NCI-H774 (cell line): ENCODE results near the gene ACKR3.

Experiments used
- DNase-seq: peaks from one replicate; lab custom pipeline; 2025; lab: John Stamatoyannopoulos, UW

Gene ACKR3

GRCh38 chr2:236610991-236611821 is 41.6 kb downstream of the ACKR3 start:
- DNase-seq, result no peak

DNA sequence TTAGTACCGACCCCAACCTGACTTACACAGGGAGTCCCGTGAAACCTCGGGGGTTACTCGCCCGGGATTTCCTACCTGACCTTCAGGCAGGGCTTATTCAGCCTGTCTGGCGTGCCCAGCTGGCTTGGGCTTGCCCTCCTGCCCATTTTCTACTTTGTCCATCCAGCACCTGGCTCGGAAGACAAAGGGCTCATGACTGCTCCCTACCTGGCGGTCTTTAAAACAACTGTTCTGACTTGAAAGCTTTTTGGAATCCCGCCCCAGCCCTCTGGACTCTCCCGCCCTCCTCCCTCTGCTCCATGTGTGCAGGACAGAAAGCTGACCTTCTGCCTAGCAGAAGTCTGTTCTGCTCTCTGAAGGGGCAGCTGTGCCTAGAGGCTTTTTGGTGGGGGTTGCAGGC is 43.1 kb downstream of the ACKR3 start:
- no peak for DNase-seq

DNA sequence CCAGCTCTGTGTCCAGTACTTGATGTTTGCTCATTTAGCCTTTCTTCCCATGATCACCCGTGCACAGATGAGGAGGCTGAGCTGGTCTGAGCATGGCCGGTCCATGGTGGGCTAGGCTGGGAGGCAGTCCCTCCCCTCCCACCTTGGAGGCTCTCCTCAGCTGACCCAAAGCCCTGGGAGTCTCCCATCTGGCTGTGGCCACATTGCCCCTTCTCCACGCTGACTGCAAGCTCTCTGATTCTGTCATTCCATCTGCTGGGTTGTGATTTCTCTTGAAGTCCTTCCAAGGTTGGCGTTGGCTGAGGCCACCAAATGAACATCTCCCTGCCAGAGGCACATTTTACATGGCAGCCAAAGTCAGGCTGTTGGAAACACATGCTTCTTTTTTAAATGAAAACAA is 44.0 kb downstream of the ACKR3 start:
- DNase-seq, result no peak

DNA sequence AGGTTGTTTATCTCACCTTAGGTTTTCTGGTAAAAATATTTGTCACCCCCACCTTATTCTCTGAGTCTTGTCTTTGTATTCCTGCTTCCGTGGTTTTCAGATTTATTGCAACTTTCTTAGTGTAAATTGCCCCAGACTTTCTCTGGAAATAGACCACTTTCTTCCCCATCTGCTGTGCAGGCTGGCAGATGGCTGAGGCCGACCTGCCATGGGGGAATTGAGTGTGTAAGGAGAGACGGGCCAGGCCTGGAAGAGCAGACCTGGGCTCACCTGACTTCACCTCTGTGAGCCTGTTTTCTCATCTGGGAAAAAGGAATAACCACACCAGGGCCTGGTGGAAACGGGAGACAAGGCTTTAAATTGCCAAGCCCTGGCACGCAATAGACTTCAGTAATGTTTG is 44.9 kb downstream of the ACKR3 start:
- no peak for DNase-seq

- no peak for DNase-seq
These were observed 46.4 kb downstream of the ACKR3 start for GRCh38 chr2:236616031-236616430.

DNA sequence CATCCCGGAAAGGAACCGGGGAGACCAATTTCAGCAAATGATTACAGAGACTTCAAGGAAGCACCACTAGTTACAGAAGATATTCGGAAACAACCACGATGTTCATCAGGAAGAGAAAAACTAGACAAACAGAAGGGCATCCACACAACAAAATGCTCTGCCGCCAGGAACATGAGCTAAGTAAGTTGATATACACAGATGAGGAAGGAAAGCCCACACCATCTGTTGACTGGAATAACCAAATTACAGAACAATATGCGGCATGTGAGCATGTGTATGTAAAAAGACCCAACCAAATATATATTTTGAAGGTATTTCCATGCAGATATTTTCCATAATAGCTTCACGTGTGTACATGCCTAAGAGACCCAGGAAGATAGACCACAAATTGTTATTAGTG is 47.0 kb downstream of the ACKR3 start:
- DNase-seq, result no peak

- DNase-seq, result no peak
These were observed 47.7 kb downstream of the ACKR3 start for GRCh38 chr2:236617221-236617737.

GRCh38 chr2:236617796-236618195 is 48.2 kb downstream of the ACKR3 start:
- no peak for DNase-seq

DNA sequence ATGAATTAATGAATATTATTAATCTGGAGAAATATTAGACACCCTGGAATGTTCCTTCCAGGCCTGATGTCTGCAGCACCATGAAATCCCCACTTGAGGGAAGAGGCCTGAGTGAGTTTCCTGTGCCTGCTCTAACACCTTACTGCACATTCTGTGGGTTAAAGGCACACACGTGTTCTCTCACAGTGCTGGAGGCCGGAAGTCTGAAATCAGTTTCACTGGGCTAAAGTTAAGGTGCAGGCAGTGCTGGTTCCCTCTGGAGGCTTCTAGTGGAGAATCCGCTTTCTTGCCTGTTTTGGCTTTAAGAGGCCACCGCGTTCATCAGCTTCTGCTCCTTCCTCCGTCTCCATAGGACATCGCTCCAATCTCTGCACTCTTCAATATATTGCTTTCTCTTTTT is 48.7 kb downstream of the ACKR3 start:
- no peak for DNase-seq

- no peak for DNase-seq
These were observed 50.4 kb downstream of the ACKR3 start for GRCh38 chr2:236619910-236620612.

DNA sequence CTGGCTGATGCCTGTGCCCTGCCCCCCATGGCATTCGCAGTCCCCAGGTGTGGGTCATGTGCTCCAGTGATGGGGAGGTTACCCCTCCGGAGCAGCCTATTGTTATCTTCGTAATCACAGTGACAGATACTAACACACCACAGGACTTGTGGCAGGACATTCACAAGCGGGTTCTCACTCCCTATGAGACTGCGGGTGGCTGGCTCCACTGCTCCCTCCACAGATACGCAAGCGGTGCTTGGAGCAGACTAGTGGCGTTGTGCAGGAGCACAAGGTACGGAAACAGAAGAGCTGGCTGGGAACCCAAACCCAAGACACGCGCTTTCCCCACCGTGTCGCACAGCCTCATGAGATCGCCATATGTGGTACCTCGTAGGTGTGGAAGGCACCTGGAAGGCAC is 52.2 kb downstream of the ACKR3 start:
- no peak for DNase-seq

DNA sequence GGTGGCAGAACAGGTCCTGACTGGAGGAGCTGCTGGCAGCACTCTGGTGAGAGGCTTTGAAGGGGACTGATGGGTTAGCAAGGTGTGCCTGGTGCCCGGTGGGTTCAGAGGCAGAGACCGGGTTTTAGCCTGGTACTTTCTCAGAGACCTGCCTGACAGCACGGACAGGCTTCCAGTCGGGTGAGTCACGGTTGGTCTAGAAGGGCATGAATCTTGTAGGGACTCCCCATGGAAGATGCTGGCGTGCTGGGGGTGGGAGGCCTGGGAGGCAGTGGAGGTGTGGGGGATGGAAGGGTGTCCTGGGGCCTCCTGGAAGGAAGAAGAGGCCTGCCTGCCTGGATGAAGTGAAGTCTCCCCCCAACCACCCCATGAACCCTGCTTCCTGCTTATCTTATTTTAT is 52.6 kb downstream of the ACKR3 start:
- DNase-seq, result no peak

- DNase-seq, result no peak
These were observed 53.0 kb downstream of the ACKR3 start for GRCh38 chr2:236622660-236623059.

GRCh38 chr2:236623816-236624215 is 54.2 kb downstream of the ACKR3 start:
- no peak for DNase-seq

- no peak for DNase-seq
These were observed 55.6 kb downstream of the ACKR3 start for GRCh38 chr2:236625156-236625690.

DNA sequence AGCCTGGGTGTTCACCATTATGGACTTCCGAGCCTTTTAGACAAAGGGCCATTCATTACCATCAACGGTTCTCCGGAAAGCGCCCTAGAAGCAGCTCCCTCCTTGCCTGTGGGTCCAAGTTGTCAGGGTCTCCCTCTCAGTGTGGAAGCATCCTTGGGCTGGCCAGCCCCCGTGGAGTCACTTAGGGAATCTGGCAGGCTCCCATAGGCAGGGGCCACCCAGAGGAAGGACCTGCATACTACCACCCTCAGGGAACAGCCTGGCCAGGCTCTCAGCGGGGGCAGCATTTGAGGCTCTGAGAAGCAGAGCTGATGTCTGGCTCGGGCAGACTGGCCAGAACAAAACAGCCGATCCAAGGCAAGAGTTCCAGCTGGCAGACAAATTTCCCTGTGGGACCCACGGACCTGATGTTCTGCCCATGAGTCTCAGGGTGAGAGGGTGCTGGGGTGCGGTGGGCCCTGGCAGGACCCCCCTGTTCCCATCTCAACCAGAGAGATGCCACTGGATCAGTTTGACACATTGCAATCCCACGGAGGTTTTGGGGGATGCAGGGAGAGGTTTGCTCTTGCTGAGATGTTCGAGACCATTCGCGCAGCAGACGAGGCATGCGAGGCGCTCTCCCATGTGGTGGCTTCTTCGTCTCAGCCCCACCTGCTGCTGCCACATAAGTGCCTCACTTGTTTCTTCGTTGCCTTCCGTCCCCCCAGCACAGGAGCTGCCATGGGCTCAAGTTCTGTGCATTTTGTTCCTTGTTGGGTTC is 56.9 kb downstream of the ACKR3 start:
- no peak for DNase-seq

DNA sequence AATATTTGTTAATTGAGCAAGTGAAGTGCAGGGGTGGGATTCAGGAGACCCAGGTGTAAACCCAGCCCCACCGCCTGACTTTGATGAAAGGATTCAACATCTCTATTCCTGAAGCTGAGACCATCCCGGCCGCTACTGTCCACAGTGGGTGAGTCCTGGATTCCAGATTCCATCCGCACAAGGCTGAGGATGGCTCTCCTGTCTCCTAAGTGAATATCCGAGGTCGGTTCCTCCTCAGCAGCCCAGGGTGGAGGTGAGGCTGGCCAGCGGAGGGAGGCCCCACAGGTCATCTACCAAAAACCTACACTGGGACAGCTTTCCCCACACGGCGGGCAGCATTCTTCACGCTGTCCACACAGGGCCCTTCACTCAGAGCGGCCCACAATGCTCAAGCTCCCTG is 57.6 kb downstream of the ACKR3 start:
- DNase-seq, result no peak

DNA sequence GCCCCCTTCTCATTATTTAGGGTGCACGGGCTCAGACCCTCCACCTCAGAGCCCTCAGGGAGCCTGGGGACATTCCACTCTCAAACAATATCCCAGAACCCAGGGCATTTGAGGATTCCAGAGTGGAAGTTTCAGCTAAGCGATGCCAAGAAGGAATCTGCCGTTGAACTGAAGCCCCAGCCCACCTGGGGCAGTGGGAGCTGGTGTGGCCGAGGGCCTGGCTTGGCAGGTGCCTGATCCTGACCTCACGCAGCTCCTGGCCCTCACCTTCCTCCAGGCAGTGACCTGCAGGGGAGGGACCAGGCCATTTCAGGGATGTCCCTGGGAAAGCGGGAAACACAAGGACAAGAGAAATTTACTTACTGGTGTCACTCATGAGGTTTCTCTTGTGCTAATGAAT is 58.2 kb downstream of the ACKR3 start:
- DNase-seq, result no peak

DNA sequence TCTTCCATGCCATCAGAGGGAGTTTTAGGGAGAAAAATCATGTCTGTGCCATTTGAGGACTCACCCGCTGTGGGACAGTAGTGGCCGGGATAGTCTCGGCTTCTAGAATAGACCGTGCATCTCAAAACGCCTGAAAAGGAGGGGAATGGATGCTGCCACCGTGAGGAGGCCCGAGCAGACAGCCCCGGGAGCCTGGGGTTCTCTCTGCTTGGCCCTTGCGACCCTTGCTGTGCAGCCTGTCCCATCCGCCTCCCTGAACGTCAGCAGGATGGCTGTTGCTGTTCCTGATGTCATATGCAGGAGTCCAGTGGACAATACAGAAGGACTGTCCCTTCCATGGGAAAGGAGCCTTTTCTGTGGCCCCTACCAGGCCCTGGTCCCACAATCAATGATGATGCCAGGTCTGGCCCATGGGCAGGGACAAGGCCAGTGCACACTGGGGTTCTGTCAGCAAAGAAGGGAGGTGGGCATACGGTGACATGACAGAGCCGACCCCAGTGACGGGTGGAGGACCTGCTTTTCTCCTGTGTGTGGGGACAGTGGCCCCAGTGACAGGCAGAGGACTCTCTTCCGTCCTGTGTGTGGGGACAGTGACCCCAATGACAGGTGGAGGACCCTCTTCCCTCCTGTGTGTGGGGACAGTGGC is 58.8 kb downstream of the ACKR3 start:
- no peak for DNase-seq

DNA sequence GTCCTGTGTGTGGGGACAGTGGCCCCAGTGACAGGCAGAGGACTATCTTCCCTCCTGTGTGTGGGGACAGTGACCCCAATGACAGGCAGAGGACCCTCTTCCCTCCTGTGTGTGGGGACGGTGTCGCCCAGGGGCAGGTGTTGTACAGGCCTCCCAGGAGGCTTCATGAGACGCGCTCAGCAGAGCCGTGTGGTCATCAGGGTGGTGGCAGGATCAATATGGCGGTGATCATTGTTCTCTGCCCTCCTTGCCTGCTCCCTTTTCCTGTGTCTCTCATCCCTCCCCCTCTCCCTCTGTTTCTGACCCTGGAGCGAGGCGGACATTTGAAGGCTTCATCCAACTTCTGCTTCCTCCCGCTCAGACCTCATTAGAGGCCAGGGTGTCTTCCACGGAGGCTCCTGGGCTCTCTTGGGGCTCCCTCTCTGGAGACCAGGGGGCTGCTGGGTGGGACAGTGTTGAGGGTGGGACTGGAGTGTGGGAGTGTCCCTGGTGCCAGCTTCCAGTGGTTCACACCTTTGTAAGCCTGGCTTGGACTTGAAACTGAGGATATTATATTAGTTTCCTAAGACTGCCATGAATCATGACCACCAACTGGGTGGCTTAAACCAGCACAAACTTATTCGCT is 59.5 kb downstream of the ACKR3 start:
- DNase-seq, result no peak
